ENCODE data around the gene CD300LG. TPM values are rescaled to one million over a fixed set of nuclear protein-coding genes. Genes with fewer than 3 reads are reported as not detected.

The CD300LG gene
- total RNA-seq, 1 experiment from 2014 or later, result not detected

- Histone ChIP-seq H3K36me3 (peaks cover 20% of the 10 kb centered on the region), H3K27me3 (replicated peaks) (no peaks in the 10 kb centered on the region), H3K4me1 (replicated peaks) (peaks cover 8% of the 10 kb centered on the region), H3K4me3 (no peak overlapping the region), H3K27ac (no peak overlapping the region), H3K9me3 (replicated peaks) (no peaks in the 10 kb centered on the region)
- DNase-seq (ENCODE audit: low read depth in 1 of 2, low spot score in 2 of 2), result no peak
These were observed 32.3 kb upstream of the CD300LG start for GRCh38 chr17:43814714-43815113.

DNA sequence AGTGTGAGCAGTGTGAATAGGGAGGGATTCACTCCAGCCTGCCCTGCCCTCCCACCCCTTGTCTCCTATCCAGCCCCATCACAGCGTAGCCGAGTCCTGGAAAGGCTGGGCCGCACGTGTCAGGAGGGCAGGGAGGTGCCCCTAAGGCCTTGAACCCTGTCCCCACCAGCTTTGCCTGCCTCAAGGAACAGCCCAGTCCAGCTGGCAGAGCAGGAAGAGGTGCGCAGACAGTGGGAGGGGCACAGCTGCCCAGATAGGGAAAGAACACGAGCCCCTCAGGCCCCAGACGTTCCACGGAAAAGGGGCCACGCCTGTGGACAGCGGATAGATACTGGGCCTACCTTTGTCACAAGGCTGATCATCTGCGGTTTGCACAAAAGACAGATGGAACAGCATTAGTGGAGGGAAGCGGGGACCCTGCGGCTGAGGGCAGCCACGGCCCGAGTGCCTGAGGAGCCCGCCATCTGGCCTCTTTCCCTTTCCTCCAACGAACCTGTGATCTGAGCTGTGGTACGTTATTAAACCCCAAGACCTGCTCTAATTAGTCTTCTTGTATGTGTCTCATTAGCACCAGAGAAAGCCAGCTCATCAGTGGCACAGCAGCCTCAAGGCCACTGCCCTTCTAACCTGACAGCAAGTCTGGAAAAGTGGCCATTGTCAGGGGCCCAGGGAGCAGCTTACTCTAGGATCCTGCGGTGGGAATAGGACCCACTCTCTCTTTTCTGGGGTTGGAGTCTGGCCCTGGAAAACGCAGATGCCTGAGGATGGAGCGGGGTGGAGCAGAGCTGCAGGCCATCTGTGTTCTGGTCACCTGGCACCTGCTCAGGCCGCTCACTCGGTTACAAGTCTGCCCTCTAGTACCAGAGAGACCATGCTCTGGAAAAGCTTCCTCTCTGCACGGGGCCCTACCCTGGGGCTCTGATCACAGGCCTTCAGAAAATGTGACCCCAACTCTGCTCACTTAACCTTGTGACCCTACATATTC, 30.3 kb upstream of the CD300LG start:
- Histone ChIP-seq H3K27me3 (replicated peaks) (no peaks in the 10 kb centered on the region), H3K36me3 (peaks cover 29% of the 10 kb centered on the region), H3K4me3 (no peak overlapping the region), H3K9me3 (replicated peaks) (no peaks in the 10 kb centered on the region), H3K4me1 (replicated peaks) (peaks cover 8% of the 10 kb centered on the region), H3K27ac (no peak overlapping the region)
- DNase-seq (ENCODE audit: low read depth in 1 of 2, low spot score in 2 of 2), result no peak

GRCh38 chr17:43817826-43818225, 29.1 kb upstream of the CD300LG start:
- H3K36me3 ChIP-seq, result peaks cover 28% of the 10 kb centered on the region
- no peaks in the 10 kb centered on the region for H3K27me3 ChIP-seq (replicated peaks)
- DNase-seq (ENCODE audit: low read depth in 1 of 2, low spot score in 2 of 2), result no peak
- peaks cover 8% of the 10 kb centered on the region for H3K4me1 ChIP-seq (replicated peaks)
- H3K27ac ChIP-seq, result no peak overlapping the region
- no peaks in the 10 kb centered on the region for H3K9me3 ChIP-seq (replicated peaks)
- H3K4me3 ChIP-seq, result no peak overlapping the region

GRCh38 chr17:43818966-43819365, 28.0 kb upstream of the CD300LG start:
- H3K9me3 ChIP-seq (replicated peaks), result no peaks in the 10 kb centered on the region
- peaks cover 8% of the 10 kb centered on the region for H3K4me1 ChIP-seq (replicated peaks)
- no peaks in the 10 kb centered on the region for H3K27me3 ChIP-seq (replicated peaks)
- no peak for DNase-seq (ENCODE audit: low read depth in 1 of 2, low spot score in 2 of 2)
- H3K36me3 ChIP-seq, result peaks cover 21% of the 10 kb centered on the region
- H3K27ac ChIP-seq, result no peak overlapping the region
- no peak overlapping the region for H3K4me3 ChIP-seq

DNA sequence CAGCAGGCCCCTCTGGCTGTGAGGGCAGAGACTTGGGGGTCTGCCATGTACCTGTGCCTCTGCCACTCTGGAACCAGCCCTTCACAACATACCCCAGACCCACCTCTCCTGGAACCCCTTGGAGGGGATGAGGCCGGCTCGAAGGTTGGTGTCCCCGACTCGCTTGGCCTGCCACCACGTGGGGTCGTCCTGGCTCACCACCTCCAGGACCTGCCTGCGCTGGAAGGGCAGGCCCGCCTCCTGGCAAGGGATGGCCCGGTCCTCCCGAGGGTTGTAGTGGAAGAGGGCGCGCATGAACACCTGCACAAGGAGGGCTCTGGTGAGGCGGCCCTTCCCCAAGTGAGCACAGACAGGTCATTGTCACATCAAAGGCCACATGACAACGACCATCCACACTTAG, 26.2 kb upstream of the CD300LG start:
- Histone ChIP-seq H3K9me3 (replicated peaks) (no peaks in the 10 kb centered on the region), H3K27ac (no peak overlapping the region), H3K4me3 (no peak overlapping the region), H3K27me3 (replicated peaks) (no peaks in the 10 kb centered on the region), H3K36me3 (peaks cover 20% of the 10 kb centered on the region), H3K4me1 (replicated peaks) (no peaks in the 10 kb centered on the region)
- no peak for DNase-seq (ENCODE audit: low read depth in 1 of 2, low spot score in 2 of 2)

DNA sequence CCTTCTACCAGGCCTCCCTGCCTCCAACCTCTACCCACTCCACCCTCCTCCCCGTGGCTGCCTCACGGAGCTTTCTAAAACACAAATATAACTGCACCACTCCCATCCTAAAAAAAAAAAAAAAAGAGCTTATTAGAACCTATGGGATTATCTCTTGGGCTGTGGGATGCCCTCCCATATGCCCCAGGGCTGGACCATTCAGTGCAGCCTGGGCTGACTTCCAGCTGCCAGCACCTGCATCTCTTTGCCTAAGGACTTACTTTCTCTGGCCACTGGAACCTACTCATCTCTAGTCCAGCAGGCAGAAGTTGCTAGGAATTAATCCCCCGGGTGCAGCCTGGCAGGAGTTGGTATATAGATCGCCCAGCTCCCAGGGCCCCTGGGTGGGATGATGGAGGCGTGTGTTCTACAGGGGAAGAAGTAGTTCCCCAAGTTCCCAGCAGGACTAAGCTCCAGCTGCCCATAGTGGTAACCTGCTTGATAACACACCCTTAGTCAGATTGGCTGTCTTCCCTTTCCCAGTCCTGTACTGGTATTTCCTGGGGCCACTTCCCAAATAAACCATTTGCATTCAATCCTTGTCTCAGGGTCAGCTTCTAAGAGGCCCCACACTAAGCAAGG, 24.3 kb upstream of the CD300LG start:
- Histone ChIP-seq H3K4me3 (no peak overlapping the region), H3K27ac (no peak overlapping the region), H3K9me3 (replicated peaks) (no peaks in the 10 kb centered on the region), H3K27me3 (replicated peaks) (no peaks in the 10 kb centered on the region), H3K4me1 (replicated peaks) (no peaks in the 10 kb centered on the region), H3K36me3 (peaks cover 31% of the 10 kb centered on the region)
- DNase-seq (ENCODE audit: low read depth in 1 of 2, low spot score in 2 of 2), result no peak

DNA sequence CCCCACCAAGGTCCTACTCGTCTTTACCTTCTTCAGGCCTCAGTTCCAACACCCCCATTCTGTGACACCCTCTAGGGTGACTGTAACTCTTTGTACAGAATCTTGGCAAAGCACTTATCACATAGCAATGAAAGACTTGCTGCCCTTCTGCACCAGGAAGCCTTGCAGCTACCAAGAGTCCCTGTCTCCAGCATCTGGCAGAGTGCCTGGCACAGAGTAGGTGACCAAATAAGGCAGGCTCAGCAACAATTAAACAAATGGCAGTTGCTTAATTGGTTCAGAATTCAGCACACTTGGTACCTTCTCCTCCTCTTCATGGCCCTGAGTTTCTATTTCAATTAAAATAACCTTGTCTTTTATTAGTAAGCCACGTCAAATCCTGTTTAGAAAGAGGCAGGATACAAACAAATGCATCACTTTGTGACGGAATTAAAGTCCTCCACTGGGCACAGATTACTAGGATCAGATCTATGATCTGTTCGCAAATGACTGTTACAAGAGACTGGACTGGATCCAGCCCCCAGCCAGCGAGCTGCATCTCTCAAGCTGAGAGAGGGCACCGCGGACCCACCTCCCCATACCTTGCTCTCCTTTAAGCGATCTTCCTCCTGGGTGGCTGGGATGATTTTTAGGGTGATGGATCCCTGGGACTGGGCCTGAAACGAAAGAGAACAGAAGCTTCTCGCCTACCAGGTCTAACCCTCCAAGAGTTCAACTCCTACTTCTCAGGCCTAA, 23.5 kb upstream of the CD300LG start:
- Histone ChIP-seq H3K27ac (no peak overlapping the region), H3K4me3 (no peak overlapping the region), H3K27me3 (replicated peaks) (no peaks in the 10 kb centered on the region), H3K9me3 (replicated peaks) (no peaks in the 10 kb centered on the region), H3K4me1 (replicated peaks) (no peaks in the 10 kb centered on the region), H3K36me3 (peaks cover 40% of the 10 kb centered on the region)
- DNase-seq (ENCODE audit: low read depth in 1 of 2, low spot score in 2 of 2), result no peak

GRCh38 chr17:43825567-43825966, 21.4 kb upstream of the CD300LG start:
- Histone ChIP-seq H3K27me3 (replicated peaks) (no peaks in the 10 kb centered on the region), H3K4me1 (replicated peaks) (no peaks in the 10 kb centered on the region), H3K9me3 (replicated peaks) (no peaks in the 10 kb centered on the region), H3K36me3 (peaks cover 45% of the 10 kb centered on the region), H3K4me3 (no peak overlapping the region), H3K27ac (no peak overlapping the region)
- DNase-seq (ENCODE audit: low read depth in 1 of 2, low spot score in 2 of 2), result no peak

- no peaks in the 10 kb centered on the region for H3K4me1 ChIP-seq (replicated peaks)
- no peak overlapping the region for H3K4me3 ChIP-seq
- H3K36me3 ChIP-seq, result peaks cover 46% of the 10 kb centered on the region
- H3K27me3 ChIP-seq (replicated peaks), result no peaks in the 10 kb centered on the region
- H3K27ac ChIP-seq, result no peak overlapping the region
- no peaks in the 10 kb centered on the region for H3K9me3 ChIP-seq (replicated peaks)
- DNase-seq (ENCODE audit: low read depth in 1 of 2, low spot score in 2 of 2), result no peak
These were observed 20.8 kb upstream of the CD300LG start for GRCh38 chr17:43826206-43826605.

DNA sequence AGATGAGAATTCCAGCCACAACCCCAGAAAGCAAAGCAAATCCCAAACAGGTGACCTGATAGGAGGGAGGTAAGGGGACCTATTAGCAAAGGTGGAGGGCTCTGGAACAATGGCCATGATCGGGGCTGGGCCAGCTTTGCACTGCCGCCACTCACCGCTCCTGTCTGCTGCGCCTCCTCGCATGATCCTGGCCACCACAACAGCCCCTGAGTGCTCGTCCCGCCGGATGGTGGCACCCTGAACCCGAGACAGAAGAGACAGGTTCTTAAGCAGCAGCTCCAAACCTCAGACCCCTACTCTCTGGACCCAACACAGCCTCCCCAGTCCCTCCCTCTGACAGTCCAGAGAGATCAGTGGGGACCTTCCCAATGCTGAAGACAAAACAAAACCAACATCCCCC, 19.4 kb upstream of the CD300LG start:
- Histone ChIP-seq H3K36me3 (peaks cover 53% of the 10 kb centered on the region), H3K27ac (no peak overlapping the region), H3K27me3 (replicated peaks) (no peaks in the 10 kb centered on the region), H3K9me3 (replicated peaks) (no peaks in the 10 kb centered on the region), H3K4me1 (replicated peaks) (peaks cover 3% of the 10 kb centered on the region), H3K4me3 (no peak overlapping the region)
- no peak for DNase-seq (ENCODE audit: low read depth in 1 of 2, low spot score in 2 of 2)

GRCh38 chr17:43829738-43830137, 17.2 kb upstream of the CD300LG start:
- H3K27ac ChIP-seq, result no peak overlapping the region
- H3K4me3 ChIP-seq, result no peak overlapping the region
- H3K4me1 ChIP-seq (replicated peaks), result peaks cover 11% of the 10 kb centered on the region
- H3K9me3 ChIP-seq (replicated peaks), result 0 out of 2 replicates have a peak, but pooled peaks cover 5% of the 10 kb centered on the region
- H3K36me3 ChIP-seq, result peaks cover 53% of the 10 kb centered on the region
- no peak for DNase-seq (ENCODE audit: low read depth in 1 of 2, low spot score in 2 of 2)
- no peaks in the 10 kb centered on the region for H3K27me3 ChIP-seq (replicated peaks)

GRCh38 chr17:43830510-43831140, 16.4 kb upstream of the CD300LG start:
- no peaks in the 10 kb centered on the region for H3K27me3 ChIP-seq (replicated peaks)
- H3K36me3 ChIP-seq, result peaks cover 49% of the 10 kb centered on the region
- DNase-seq (ENCODE audit: low read depth in 1 of 2, low spot score in 2 of 2), result no peak
- no peak overlapping the region for H3K4me3 ChIP-seq
- no peak overlapping the region for H3K27ac ChIP-seq
- H3K4me1 ChIP-seq (replicated peaks), result peaks cover 11% of the 10 kb centered on the region
- H3K9me3 ChIP-seq (replicated peaks), result 0 out of 2 replicates have a peak, but pooled peaks cover 5% of the 10 kb centered on the region

DNA sequence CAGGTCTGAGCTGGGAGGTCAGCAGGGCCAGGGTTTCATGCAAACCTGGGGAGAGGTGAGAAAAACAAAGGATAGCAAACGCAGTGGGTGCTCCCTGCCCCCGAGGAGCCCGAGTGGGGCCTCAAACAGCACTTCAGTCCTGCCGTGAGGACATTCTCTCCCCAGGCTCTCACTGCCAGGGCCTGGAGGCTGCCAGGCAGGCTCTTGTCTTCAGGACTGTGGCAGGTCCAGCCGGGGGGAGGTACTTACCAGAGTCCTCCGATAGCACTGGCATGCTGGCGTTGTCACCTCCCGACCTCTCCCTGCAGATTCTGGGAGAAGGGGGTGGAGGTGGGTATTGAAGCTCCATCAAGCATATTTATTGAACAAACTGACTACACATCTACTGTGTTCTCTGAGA, 15.3 kb upstream of the CD300LG start:
- Histone ChIP-seq H3K36me3 (peaks cover 40% of the 10 kb centered on the region), H3K9me3 (replicated peaks) (0 out of 2 replicates have a peak, but pooled peaks cover 5% of the 10 kb centered on the region), H3K4me3 (no peak overlapping the region), H3K27ac (no peak overlapping the region), H3K27me3 (replicated peaks) (no peaks in the 10 kb centered on the region), H3K4me1 (replicated peaks) (peaks cover 11% of the 10 kb centered on the region)
- DNase-seq (ENCODE audit: low read depth in 1 of 2, low spot score in 2 of 2), result no peak
